HEK293 (cell line): ENCODE results near the gene IFT122.
"Not testable (repeated sequence)": the region's sequence is repeated elsewhere in the genome, so short reads cannot be mapped to it uniquely, and the experiment has no call there.

Experiments used
- CTCF ChIP-seq: fragments of 450-650 bp; formaldehyde crosslinking; IDR thresholded peaks from 2 replicates; pipeline ENCODE4 v1.5.1; 2016; ENCODE audit warnings: missing biosample characterization, missing genetic modification characterization
- PRDM10 ChIP-seq: fragments of 450-650 bp; formaldehyde crosslinking; IDR thresholded peaks from 2 replicates; pipeline ENCODE4 v1.5.1; 2016; ENCODE audit warnings: missing biosample characterization, missing genetic modification characterization
- TCF7L2 ChIP-seq: IDR thresholded peaks from 2 replicates; pipeline ENCODE4 v1.6.1; 2011; ENCODE audit warnings: low read depth, mild to moderate bottlenecking, inconsistent platforms, low read length, moderate library complexity, borderline replicate concordance
- ZEB2 ChIP-seq: fragments of 450-650 bp; formaldehyde crosslinking; IDR thresholded peaks from 2 replicates; pipeline ENCODE4 v1.5.1; 2016; ENCODE audit warnings: missing biosample characterization, missing genetic modification characterization
- ZNF354C ChIP-seq: fragments of 450-650 bp; formaldehyde crosslinking; IDR thresholded peaks from 2 replicates; pipeline ENCODE4 v1.5.1; 2016; ENCODE audit warnings: missing biosample characterization, missing genetic modification characterization, low read depth, borderline replicate concordance
- ZNF394 ChIP-seq: fragments of 450-650 bp; formaldehyde crosslinking; IDR thresholded peaks from 2 replicates; pipeline ENCODE4 v1.5.1; 2016; ENCODE audit warnings: missing biosample characterization, missing genetic modification characterization, mild to moderate bottlenecking, moderate library complexity, borderline replicate concordance
- ZNF621 ChIP-seq: fragments of 450-650 bp; formaldehyde crosslinking; IDR thresholded peaks from 2 replicates; pipeline ENCODE4 v1.5.1; 2017; ENCODE audit warnings: missing biosample characterization, missing genetic modification characterization
- ZNF768 ChIP-seq: fragments of 450-650 bp; formaldehyde crosslinking; IDR thresholded peaks from 2 replicates; pipeline ENCODE4 v1.5.1; 2018; ENCODE audit warnings: missing biosample characterization, mild to moderate bottlenecking, missing genetic modification characterization
- ZSCAN18 ChIP-seq: fragments of 450-650 bp; formaldehyde crosslinking; IDR thresholded peaks from 2 replicates; pipeline ENCODE4 v1.5.1; 2016; ENCODE audit warnings: missing biosample characterization, missing genetic modification characterization

GRCh38 chr3:129498603-129499488 lies 58.8 kb downstream of the IFT122 start:
- not testable (repeated sequence) for TF ChIP-seq ZNF354C (tag by site-specific recombination); CTCF (tag by site-specific recombination); ZNF394; ZNF768 (tag by site-specific recombination); ZNF621 (tag by site-specific recombination); ZSCAN18 (tag by site-specific recombination); ZEB2 (tag by site-specific recombination); TCF7L2; PRDM10 (tag by site-specific recombination)
